ENCODE data around the gene GALNTL6. TPM values are rescaled to one million over a fixed set of nuclear protein-coding genes. Genes with fewer than 3 reads are reported as not detected.

Gene GALNTL6
- total and polyA plus RNA-seq, 8 donors = 0.15 to 0.87 (median 0.58) TPM; not detected in 3

DNA sequence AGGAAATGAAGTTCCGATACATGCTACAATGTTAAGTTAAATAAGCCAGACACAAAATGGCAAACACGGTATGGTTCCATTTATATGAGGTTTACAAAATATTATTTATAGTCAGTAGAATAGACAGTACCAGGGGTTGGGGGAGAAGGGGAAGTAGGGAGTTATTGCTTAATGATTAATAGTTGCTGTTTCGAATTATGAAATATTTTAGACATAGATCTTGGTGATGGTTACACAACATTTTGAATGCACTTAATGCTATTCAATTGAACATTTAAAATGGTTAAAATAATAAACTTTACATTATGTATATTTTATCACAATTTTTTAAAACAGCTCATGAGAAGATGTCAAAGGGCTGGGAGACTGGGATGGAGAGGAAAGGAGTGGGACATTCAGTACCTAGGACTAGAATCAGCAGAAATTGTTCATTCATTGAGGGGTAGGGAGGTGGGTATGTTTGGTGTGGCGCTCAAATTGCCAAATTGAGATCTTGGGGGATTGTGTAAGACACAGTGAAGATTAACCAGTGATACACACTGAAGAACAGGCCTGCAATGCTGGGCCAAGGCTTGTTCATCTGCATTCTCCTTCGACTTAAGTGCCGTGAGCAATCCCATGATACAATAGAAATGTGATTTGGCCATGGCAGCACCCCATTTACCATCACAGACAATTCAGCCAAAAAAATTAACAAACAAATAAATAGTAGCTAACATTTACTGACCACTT, 1189.8 kb downstream of the GALNTL6 start:
- Histone ChIP-seq H3K27ac (no peak overlapping the region), H3K27me3 (no peaks in the 10 kb centered on the region), H3K4me3 (no peak overlapping the region), H3K4me1 (peaks cover 8 to 21% (median 16%) of the 10 kb centered on the region in 4 donors), H3K9me3 (no peaks in the 10 kb centered on the region), H3K36me3 (no peaks in the 10 kb centered on the region)
- TF ChIP-seq, protein P1, sequence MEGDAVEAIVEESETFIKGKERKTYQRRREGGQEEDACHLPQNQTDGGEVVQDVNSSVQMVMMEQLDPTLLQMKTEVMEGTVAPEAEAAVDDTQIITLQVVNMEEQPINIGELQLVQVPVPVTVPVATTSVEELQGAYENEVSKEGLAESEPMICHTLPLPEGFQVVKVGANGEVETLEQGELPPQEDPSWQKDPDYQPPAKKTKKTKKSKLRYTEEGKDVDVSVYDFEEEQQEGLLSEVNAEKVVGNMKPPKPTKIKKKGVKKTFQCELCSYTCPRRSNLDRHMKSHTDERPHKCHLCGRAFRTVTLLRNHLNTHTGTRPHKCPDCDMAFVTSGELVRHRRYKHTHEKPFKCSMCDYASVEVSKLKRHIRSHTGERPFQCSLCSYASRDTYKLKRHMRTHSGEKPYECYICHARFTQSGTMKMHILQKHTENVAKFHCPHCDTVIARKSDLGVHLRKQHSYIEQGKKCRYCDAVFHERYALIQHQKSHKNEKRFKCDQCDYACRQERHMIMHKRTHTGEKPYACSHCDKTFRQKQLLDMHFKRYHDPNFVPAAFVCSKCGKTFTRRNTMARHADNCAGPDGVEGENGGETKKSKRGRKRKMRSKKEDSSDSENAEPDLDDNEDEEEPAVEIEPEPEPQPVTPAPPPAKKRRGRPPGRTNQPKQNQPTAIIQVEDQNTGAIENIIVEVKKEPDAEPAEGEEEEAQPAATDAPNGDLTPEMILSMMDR (IDR thresholded peaks at IDR 0.05) = no peak
- TF ChIP-seq POLR2A (IDR thresholded peaks at IDR 0.05) = no peak
- no peak for TF ChIP-seq POLR2AphosphoS5 (IDR thresholded peaks at IDR 0.05)
- TF ChIP-seq EP300 (IDR thresholded peaks at IDR 0.05) = no peak
- WGBS, 5 donors = 83 to 93% (median 92%) methylated on average over 6 of the region's 6 CpGs
- intact Hi-C loops (cut with DNase I; ENCODE audit: low total_unique reads) = no loop called here
- no peak for DNase-seq

DNA sequence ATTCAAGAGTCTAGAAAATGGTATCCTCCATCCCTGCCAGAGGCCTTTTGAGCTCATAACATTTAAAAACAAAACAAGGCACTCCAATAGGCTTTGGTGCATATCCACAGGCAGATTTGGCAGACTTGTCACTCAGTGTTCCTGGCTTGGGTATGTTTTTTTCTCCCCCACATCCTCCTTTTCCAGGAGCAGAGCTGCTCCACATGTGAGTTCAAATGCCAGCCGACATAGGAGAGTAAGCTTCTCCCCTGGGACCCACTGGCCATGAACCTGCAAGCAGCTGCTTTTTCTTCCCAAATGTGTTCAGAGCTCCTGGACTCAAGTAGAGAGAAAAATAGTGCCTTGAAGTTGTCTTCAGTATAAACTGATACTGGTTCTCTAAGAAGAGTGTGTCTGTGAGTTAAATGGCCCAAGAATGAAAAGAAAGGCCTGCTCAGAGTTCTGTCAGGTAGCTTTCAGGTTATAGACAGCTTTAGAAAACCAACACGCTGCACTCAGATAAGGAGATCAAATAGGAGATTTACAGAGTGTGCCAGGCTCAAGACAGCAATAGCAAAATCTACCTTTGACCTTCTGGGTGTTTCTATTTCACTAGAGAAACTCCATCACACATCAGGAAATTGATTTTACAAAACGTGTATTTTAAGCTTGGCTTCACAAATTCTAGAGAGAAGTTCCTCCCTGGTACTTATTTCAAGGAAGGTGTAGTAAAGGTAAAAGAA, 1192.9 kb downstream of the GALNTL6 start:
- H3K27ac ChIP-seq = peak overlapping the region; percentile 49 to 76 (median 62)
- WGBS, 5 donors = 24 to 48% (median 32%) methylated on average over 3 of the region's 3 CpGs
- no peak for DNase-seq

DNA sequence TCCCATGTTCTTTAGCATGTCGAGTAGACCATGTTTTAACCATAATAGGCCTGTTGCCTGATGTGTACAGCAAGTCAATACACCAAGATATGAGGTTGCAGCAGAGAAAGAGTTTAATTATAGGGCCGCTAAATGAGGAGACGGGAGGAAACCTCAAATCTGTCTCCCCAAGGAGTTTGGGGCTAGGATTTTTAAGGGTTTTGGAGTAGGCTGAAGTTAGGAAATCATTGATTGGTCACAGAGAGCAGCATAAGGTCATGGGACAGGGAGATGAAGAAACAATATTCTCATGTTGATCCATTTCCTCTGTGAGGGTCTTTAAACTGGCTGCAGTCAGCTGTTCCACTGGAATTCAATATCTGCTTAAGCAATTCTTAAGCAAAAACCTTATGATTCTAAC, 1195.2 kb downstream of the GALNTL6 start:
- intact Hi-C loops (cut with DNase I; ENCODE audit: low total_unique reads) = no loop called here
- TF ChIP-seq, protein P1 (IDR thresholded peaks at IDR 0.05) = no peak
- TF ChIP-seq EP300 (IDR thresholded peaks at IDR 0.05) (no peak), POLR2A (IDR thresholded peaks at IDR 0.05) (no peak), POLR2AphosphoS5 (IDR thresholded peaks at IDR 0.05) (no peak)
- H3K27ac ChIP-seq = no peak overlapping the region
- H3K4me3 ChIP-seq = no peak overlapping the region
- H3K9me3 ChIP-seq = no peaks in the 10 kb centered on the region
- 81 to 94% (median 88%) methylated on average over 3 of the region's 3 CpGs for WGBS, 5 donors
- H3K4me1 ChIP-seq = peaks cover 8 to 24% (median 20%) of the 10 kb centered on the region in 4 donors
- H3K27me3 ChIP-seq = no peaks in the 10 kb centered on the region
- no peak for DNase-seq
- H3K36me3 ChIP-seq = no peaks in the 10 kb centered on the region

More for the DNA sequence above, 1192.9 kb downstream of the GALNTL6 start:
- no peak overlapping the region for H3K4me3 ChIP-seq
- no peaks in the 10 kb centered on the region for H3K36me3 ChIP-seq
- H3K27me3 ChIP-seq = no peaks in the 10 kb centered on the region
- peaks cover 8 to 17% (median 14%) of the 10 kb centered on the region in 4 donors for H3K4me1 ChIP-seq
- TF ChIP-seq, protein P1 (IDR thresholded peaks at IDR 0.05) = no peak
- peak in 1 of 3 donors; percentile 13 for TF ChIP-seq POLR2AphosphoS5 (IDR thresholded peaks at IDR 0.05)
- H3K9me3 ChIP-seq = no peaks in the 10 kb centered on the region
- intact Hi-C loops (cut with DNase I; ENCODE audit: low total_unique reads) = no loop called here

DNA sequence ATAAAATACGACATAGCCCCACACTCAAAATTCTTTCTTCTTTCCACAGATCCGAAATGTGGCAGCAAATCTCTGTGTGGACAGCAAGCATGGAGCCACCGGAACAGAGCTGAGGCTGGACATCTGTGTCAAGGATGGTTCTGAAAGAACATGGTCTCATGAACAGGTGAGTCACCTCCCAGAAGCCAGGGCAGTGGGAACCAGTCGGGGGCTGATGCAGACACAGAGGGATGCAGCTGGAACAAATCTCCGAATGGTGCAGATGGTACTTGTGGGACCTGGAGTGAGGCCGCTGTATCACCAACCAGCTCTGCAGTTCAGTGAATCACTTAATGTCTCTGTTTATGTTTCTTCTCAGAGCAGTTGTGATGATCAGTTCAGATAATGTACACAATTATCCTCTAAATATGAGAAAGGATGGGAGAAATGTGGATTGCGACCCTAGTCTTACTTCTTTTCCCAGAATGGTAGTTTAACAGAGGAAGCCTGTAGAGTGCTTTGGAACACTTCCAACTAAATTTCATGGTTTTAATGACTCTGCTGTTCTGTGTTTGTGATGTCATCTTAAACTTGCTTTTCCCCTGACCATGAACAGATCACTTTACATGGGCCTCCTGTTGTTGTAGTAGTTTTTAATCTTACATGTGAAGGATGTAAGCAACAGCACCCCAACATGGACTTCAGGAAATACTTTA, 1196.1 kb downstream of the GALNTL6 start:
- Histone ChIP-seq H3K27ac (no peak overlapping the region), H3K27me3 (no peaks in the 10 kb centered on the region), H3K36me3 (no peaks in the 10 kb centered on the region), H3K4me1 (peaks cover 8 to 32% (median 26%) of the 10 kb centered on the region in 4 donors), H3K9me3 (no peaks in the 10 kb centered on the region), H3K4me3 (no peak overlapping the region)
- no peak for DNase-seq
- TF ChIP-seq EP300 (IDR thresholded peaks at IDR 0.05) = no peak
- TF ChIP-seq, protein P1 (IDR thresholded peaks at IDR 0.05) = no peak
- TF ChIP-seq POLR2AphosphoS5 (IDR thresholded peaks at IDR 0.05) = no peak
- TF ChIP-seq POLR2A (IDR thresholded peaks at IDR 0.05) = no peak
- intact Hi-C loops (cut with DNase I; ENCODE audit: low total_unique reads) = no loop called here
- 81 to 90% (median 87%) methylated on average over 7 of the region's 7 CpGs for WGBS, 5 donors

Data from stomach (tissue), 9 donors.